HepG2 (cell line): Measurements from ENCODE around the gene SGSM1. TPM values are rescaled to one million over a fixed set of nuclear protein-coding genes. Genes with fewer than 3 reads are reported as not detected.

Experiments
- ATF4 ChIP-seq, 2 experiments: fragments of 450-650 bp in 1 of 2; sonication (generic) in 1 of 2; formaldehyde crosslinking; IDR thresholded peaks; 2 replicates each; pipeline versions ENCODE4 v1.5.0 to v1.8.0; 2020 to 2022; ENCODE audit warnings: mild to moderate bottlenecking in 1 of 2, missing genetic modification reagents in 1 of 2
- EHMT2 ChIP-seq: fragments of 200-600 bp; sonication (generic); IDR thresholded peaks from 2 replicates; pipeline ENCODE4 v1.7.0; 2017; ENCODE audit warnings: antibody characterized with exemption, low read depth, low read length, borderline replicate concordance
- GATAD1 ChIP-seq: IDR thresholded peaks from 2 replicates; pipeline ENCODE4 v1.6.1; 2016; ENCODE audit warnings: missing genetic modification reagents, missing compliant biosample characterization
- HMGXB4 ChIP-seq, 2 experiments: sonication (generic) in 1 of 2; formaldehyde crosslinking in 1 of 2; IDR thresholded peaks; 2 replicates each; pipeline versions ENCODE4 v1.4.0 to v1.6.1; 2018 to 2020; ENCODE audit warnings: missing genetic modification reagents in 2 of 2, borderline replicate concordance in 1 of 2, low read depth in 1 of 2, mild to moderate bottlenecking in 1 of 2, missing biosample characterization in 1 of 2
- ZBTB7A ChIP-seq: sonication (generic); formaldehyde crosslinking; IDR thresholded peaks from 2 replicates; pipeline ENCODE4 v1.8.0; 2022; ENCODE audit warnings: mild to moderate bottlenecking, missing genetic modification reagents
- ZNF142 ChIP-seq: sonication (generic); formaldehyde crosslinking; IDR thresholded peaks from 2 replicates; pipeline ENCODE4 v1.4.0; 2020; ENCODE audit warnings: missing genetic modification reagents
- ZNF251 ChIP-seq: sonication (generic); formaldehyde crosslinking; IDR thresholded peaks from 2 replicates; pipeline ENCODE4 v1.9.0; 2021; ENCODE audit warnings: mild to moderate bottlenecking, missing genetic modification reagents
- ZNF407 ChIP-seq: sonication (generic); formaldehyde crosslinking; IDR thresholded peaks from one replicate; pipeline ENCODE4 v1.5.1; 2020; ENCODE audit warnings: mild to moderate bottlenecking, missing genetic modification reagents; ENCODE audit errors: not compliant biosample characterization
- ZNF761 ChIP-seq: sonication (generic); formaldehyde crosslinking; conservative IDR thresholded peaks from 2 replicates; pipeline ENCODE4 v1.4.0; 2020; ENCODE audit warnings: mild to moderate bottlenecking, missing genetic modification reagents
- polyA plus RNA-seq, 8 experiments: library from polyadenylated mRNA; depleted of rRNA in 3 of 8; stranded (reverse) in 7 of 8; unstranded in 1 of 8; fragments of >200 nt; fragmentation: Illumina TruSeq in 4 of 8; extraction: Trizol in 4 of 8; gene quantifications; 2 replicates each; pipeline versions ENCODE4 v1.2.1 to v1.2.3, GENCODE V29; 2011 to 2016; ENCODE audit warnings: low read depth in 4 of 8, missing spikeins in 1 of 8, mixed read lengths in 1 of 8; ENCODE audit not compliant: insufficient read depth in 1 of 8
- total RNA-seq, 5 experiments: library from RNA; depleted of rRNA; stranded (reverse); fragments of >200 nt; fragmentation: Illumina TruSeq; extraction: Trizol; gene quantifications; 2 replicates each; pipeline ENCODE4 v1.2.3, GENCODE V29; 2016; ENCODE audit warnings: low read depth in 1 of 5

The SGSM1 gene
- total and polyA plus RNA-seq, 2 of the 13 experiments (the other 11 are each of a cell fraction or from before 2014, with no cell fraction given), result 0.07 TPM; not detected in 1

- peak; percentile 76; the same call in 1 of the 2 replicates for TF ChIP-seq ZBTB7A (CRISPR knock-in tag)
- TF ChIP-seq ZNF407, result no peak
- peak in 1 of 2 experiments; percentile 91; a peak in 3 of 4 replicates for TF ChIP-seq HMGXB4 (CRISPR knock-in tag; IDR thresholded peaks at IDR 0.05; ENCODE audit: borderline replicate concordance in 1 of 2, low read depth in 1 of 2)
- no peak for TF ChIP-seq ZNF142 (CRISPR knock-in tag)
- peak; percentile 62 for TF ChIP-seq GATAD1
- no peak; the same call in 1 of the 2 replicates for TF ChIP-seq ZNF761 (CRISPR knock-in tag)
- no peak for TF ChIP-seq EHMT2
- no peak for TF ChIP-seq ZNF251 (CRISPR knock-in tag)
- TF ChIP-seq ATF4 (CRISPR knock-in tag; IDR thresholded peaks at IDR 0.05), result no peak
Observed at GRCh38 chr22:24951942-24952836, 146.2 kb downstream of the SGSM1 start, which contains the start of gene KIAA1671 (continued).
